PC-3 (cell line): ENCODE measurements around the gene TMED6. TPM values are rescaled to one million over a fixed set of nuclear protein-coding genes. Genes with fewer than 3 reads are reported as not detected.

Experiments used
- ATAC-seq: fragments of 200-7000 bp; cut with Tn5 transposase; 2 replicates; pipeline ENCODE4 v1.9.1; 2020; ENCODE audit warnings: mild to moderate bottlenecking, moderate library complexity
- BruUV-seq: library from RNA; stranded (reverse); fragments of 400-500 nt; replicated peaks from 2 replicates; lab custom pipeline; 2021; lab: Mats Ljungman, UMichigan
- CTCF ChIA-PET: fragments of 300-600 bp; sonication (Branson Sonifier 250); formaldehyde crosslinking; loops from one replicate; lab custom pipeline; 2022; ENCODE audit warnings: antibody characterized with exemption; lab: Charles Lee
- POLR2A ChIA-PET: fragments of 300-600 bp; sonication (Branson Sonifier 250); formaldehyde crosslinking; loops from one replicate; lab custom pipeline; 2022; ENCODE audit warnings: antibody characterized with exemption; ENCODE audit not compliant: unreplicated experiment; lab: Charles Lee
- DNase-seq: peaks from one replicate; pipeline ENCODE4 v3.0.0-alpha.2; 2015
- H2AFZ ChIP-seq: fragments of 300-600 bp; sonication (generic); 2 replicates; pipeline ENCODE4 v1.6.0; 2016; ENCODE audit warnings: antibody characterized with exemption, low read length
- H3F3A ChIP-seq: fragments of 300-600 bp; sonication (generic); one replicate; pipeline ENCODE4 v1.6.0; 2017; ENCODE audit warnings: antibody characterized with exemption, low read length, control low read depth, mild to moderate bottlenecking; ENCODE audit not compliant: unreplicated experiment
- H3K27ac ChIP-seq: fragments of 300-600 bp; sonication (generic); 2 replicates; pipeline ENCODE4 v1.5.1; 2016; ENCODE audit warnings: mild to moderate bottlenecking, low read length
- H3K27me3 ChIP-seq: fragments of 300-600 bp; sonication (generic); 2 replicates; pipeline ENCODE4 v1.6.1; 2016; ENCODE audit warnings: low read length, mixed read lengths
- H3K36me3 ChIP-seq: fragments of 300-600 bp; sonication (generic); 2 replicates; pipeline ENCODE4 v1.6.1; 2016; ENCODE audit warnings: low read depth, mixed run types, low read length, mixed read lengths
- H3K4me1 ChIP-seq: fragments of 300-600 bp; sonication (generic); 2 replicates; pipeline ENCODE4 v1.5.1; 2016; ENCODE audit warnings: low read length; ENCODE audit not compliant: insufficient read depth
- H3K4me2 ChIP-seq: fragments of 300-600 bp; sonication (generic); 2 replicates; pipeline ENCODE4 v1.6.0; 2016; ENCODE audit warnings: low read length
- H3K4me3 ChIP-seq: fragments of 300-600 bp; sonication (generic); 2 replicates; pipeline ENCODE4 v1.5.1; 2016; ENCODE audit warnings: mild to moderate bottlenecking, low read length, mixed read lengths
- H3K79me2 ChIP-seq: fragments of 300-600 bp; sonication (generic); 2 replicates; pipeline ENCODE4 v1.6.1; 2017; ENCODE audit warnings: low read length, mixed read lengths
- H3K9ac ChIP-seq: fragments of 300-600 bp; sonication (generic); 2 replicates; pipeline ENCODE4 v1.6.0; 2016; ENCODE audit warnings: mild to moderate bottlenecking, low read length
- H3K9me2 ChIP-seq: fragments of 300-600 bp; sonication (generic); replicated peaks from 2 replicates; pipeline ENCODE4 v1.6.1; 2016; ENCODE audit warnings: mixed run types, low read length, mixed read lengths
- H3K9me3 ChIP-seq: fragments of 300-600 bp; sonication (generic); 2 replicates; pipeline ENCODE4 v1.6.1; 2016; ENCODE audit warnings: low read length, mixed read lengths
- H4K20me1 ChIP-seq: fragments of 300-600 bp; sonication (generic); 2 replicates; pipeline ENCODE4 v1.6.1; 2016; ENCODE audit warnings: low read length, mixed read lengths
- CTCF ChIP-seq: fragments of 300-600 bp; sonication (generic); conservative IDR thresholded peaks from 2 replicates; pipeline ENCODE4 v1.5.1; 2017; ENCODE audit warnings: antibody characterized with exemption, low read depth, mild to moderate bottlenecking, low read length
- EZH2 ChIP-seq: fragments of 300-600 bp; sonication (generic); IDR thresholded peaks from one replicate; pipeline ENCODE4 v1.6.1; 2017; ENCODE audit warnings: antibody characterized with exemption, mild to moderate bottlenecking, low read length; ENCODE audit not compliant: unreplicated experiment
- EZH2phosphoT487 ChIP-seq: fragments of 300-600 bp; sonication (generic); IDR thresholded peaks from 2 replicates; pipeline ENCODE4 v1.6.1; 2018; ENCODE audit warnings: mild to moderate bottlenecking, antibody characterized with exemption, low read length, borderline replicate concordance
- intact Hi-C: fragments of 100-400 bp; cut with micrococcal nuclease; formaldehyde crosslinking; loops from 2 replicates; pipeline ENCODE4 v1.9.0; 2023
- total RNA-seq: library from RNA; depleted of rRNA; stranded (reverse); fragments of >200 nt; gene quantifications from 2 replicates; pipeline ENCODE4 v1.2.3, GENCODE V29; 2014

Gene TMED6
- total RNA-seq, 1 experiment from 2014 or later: not detected

DNA sequence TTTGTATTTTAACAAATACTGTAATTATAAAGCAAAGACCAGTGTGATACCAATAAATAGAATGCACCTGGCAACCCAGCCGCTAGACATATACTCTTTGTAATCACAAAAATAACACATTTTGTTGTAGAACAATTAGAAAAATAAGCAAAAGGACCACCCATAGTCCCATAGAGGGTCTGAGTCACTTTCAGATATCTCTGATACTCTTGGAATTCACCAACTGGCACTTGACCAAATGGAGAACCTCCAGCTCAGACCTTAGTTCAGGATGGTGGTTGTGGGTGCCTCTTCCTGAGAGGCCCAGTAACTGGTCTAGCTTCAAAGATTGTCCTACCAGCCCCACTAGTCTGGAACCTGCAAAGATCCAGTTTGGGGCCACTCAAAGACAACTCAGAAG, 35.0 kb upstream of the TMED6 start:
- H3K4me2 ChIP-seq: peak overlapping the region; percentile 64; the same call in 1 of the 2 replicates
- TF ChIP-seq EZH2: no peak
- no peak for TF ChIP-seq EZH2phosphoT487
- TF ChIP-seq CTCF: no peak

GRCh38 chr16:69384974-69385373, 33.4 kb upstream of the TMED6 start:
- peak overlapping the region; percentile 91 for H3K9ac ChIP-seq
- no peak for ATAC-seq
- CTCF ChIA-PET: interaction anchor here (0.6 kb wide), 2 partner anchors 46 to 236 kb away, joined by 3 read pairs; no protein-coding TSS in a partner anchor
- TF ChIP-seq EZH2phosphoT487 (no peak), EZH2 (no peak)
- H3K27ac ChIP-seq: no peak overlapping the region
- no peaks in the 10 kb centered on the region for H4K20me1 ChIP-seq
- H3K79me2 ChIP-seq: peaks cover 46% of the 10 kb centered on the region
- H3K4me3 ChIP-seq: peak overlapping the region; percentile 87
- H3F3A ChIP-seq: no peaks in the 10 kb centered on the region
- peaks cover 26% of the 10 kb centered on the region for H3K36me3 ChIP-seq
- no peaks in the 10 kb centered on the region for H3K27me3 ChIP-seq
- intact Hi-C loops: no loop called here
- H3K9me2 ChIP-seq: no peaks in the 10 kb centered on the region
- TSS peak; percentile 55 for BruUV-seq
- peak overlapping the region; percentile 100 for H3K4me2 ChIP-seq
- no peak for DNase-seq
- H3K9me3 ChIP-seq: no peaks in the 10 kb centered on the region
- no peak overlapping the region for H2AFZ ChIP-seq
- POLR2A ChIA-PET: no interaction called here
- peaks cover 8% of the 10 kb centered on the region for H3K4me1 ChIP-seq

More for the DNA sequence above, 35.0 kb upstream of the TMED6 start:
- peaks cover 8% of the 10 kb centered on the region for H3K4me1 ChIP-seq
- ChIA-PET POLR2A (no interaction called here), CTCF (no interaction called here)
- ATAC-seq: no peak
- H3K9me2 ChIP-seq: no peaks in the 10 kb centered on the region
- no peak for DNase-seq
- intact Hi-C loops: no loop called here
- H3K9me3 ChIP-seq: no peaks in the 10 kb centered on the region
- no peaks in the 10 kb centered on the region for H3K27me3 ChIP-seq
- H3K79me2 ChIP-seq: peaks cover 39% of the 10 kb centered on the region
- H3K27ac ChIP-seq: no peak overlapping the region
- peak overlapping the region; percentile 86; the same call in 1 of the 2 replicates for H2AFZ ChIP-seq
- no peak overlapping the region for H3K9ac ChIP-seq
- peaks cover 20% of the 10 kb centered on the region for H3K36me3 ChIP-seq
- H3K4me3 ChIP-seq: peak overlapping the region; percentile 87; the same call in 1 of the 2 replicates
- H3F3A ChIP-seq: no peaks in the 10 kb centered on the region
- H4K20me1 ChIP-seq: no peaks in the 10 kb centered on the region
- BruUV-seq: no TSS peak

DNA sequence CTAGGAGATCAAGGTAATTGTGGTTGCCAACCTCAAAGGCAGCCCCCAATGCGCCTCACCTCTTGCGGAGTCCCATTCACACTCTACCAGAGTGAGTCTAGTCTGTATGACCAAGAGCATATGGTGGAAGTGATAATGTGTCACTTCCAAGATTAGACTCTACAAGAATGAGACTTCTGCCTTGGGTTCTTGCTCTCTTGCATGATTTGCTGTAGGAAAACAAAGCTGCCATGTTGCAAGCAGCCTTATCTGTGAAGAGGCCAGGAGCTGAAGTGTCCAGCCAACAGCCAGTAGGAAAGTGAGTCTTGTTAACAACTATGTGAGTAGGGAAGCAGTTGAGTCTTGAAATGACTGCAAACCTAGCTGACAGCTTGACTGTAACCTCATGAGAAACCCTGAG, 30.8 kb upstream of the TMED6 start:
- TF ChIP-seq EZH2 (no peak), CTCF (no peak), EZH2phosphoT487 (no peak)
- Histone ChIP-seq H4K20me1 (no peaks in the 10 kb centered on the region), H3K36me3 (peaks cover 36% of the 10 kb centered on the region), H3K79me2 (peaks cover 46% of the 10 kb centered on the region), H3K27ac (no peak overlapping the region), H3F3A (no peaks in the 10 kb centered on the region), H2AFZ (no peak overlapping the region), H3K27me3 (no peaks in the 10 kb centered on the region), H3K4me3 (no peak overlapping the region), H3K9ac (no peak overlapping the region), H3K9me2 (no peaks in the 10 kb centered on the region), H3K9me3 (no peaks in the 10 kb centered on the region), H3K4me2 (no peak overlapping the region), H3K4me1 (peaks cover 8% of the 10 kb centered on the region)
- intact Hi-C loops: no loop called here
- DNase-seq (no peak), ATAC-seq (no peak)
- CTCF ChIA-PET: no interaction called here
- POLR2A ChIA-PET: no interaction called here
- no TSS peak for BruUV-seq
